GM18909 (cell line): ENCODE data around the gene IFT81.

Experiments used
- ATAC-seq: cut with Tn5 transposase; IDR thresholded peaks from one replicate; pipeline ENCODE4 v1.9.1; 2021; ENCODE audit warnings: mild to moderate bottlenecking; ENCODE audit not compliant: unreplicated experiment, poor library complexity

Gene IFT81

DNA sequence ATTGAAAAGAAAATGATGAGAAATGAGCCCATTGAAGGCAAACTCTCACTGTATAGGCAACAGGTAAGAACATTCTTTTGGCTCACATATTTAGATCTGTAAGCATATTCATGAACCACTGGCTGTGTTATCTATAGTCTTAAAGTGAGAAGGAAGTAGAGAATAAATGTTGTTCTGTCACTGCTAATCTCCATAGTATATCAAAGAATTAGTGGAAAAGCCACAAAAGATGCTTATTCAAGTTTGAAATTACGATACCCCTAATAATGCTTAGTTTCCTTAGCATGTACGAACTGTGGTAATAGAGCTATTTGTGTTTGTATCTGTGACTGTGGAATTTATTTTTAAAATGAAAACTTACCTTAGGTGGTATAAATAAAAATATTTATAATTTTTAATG is 22.8 kb downstream of the IFT81 start:
- ATAC-seq, result no peak

DNA sequence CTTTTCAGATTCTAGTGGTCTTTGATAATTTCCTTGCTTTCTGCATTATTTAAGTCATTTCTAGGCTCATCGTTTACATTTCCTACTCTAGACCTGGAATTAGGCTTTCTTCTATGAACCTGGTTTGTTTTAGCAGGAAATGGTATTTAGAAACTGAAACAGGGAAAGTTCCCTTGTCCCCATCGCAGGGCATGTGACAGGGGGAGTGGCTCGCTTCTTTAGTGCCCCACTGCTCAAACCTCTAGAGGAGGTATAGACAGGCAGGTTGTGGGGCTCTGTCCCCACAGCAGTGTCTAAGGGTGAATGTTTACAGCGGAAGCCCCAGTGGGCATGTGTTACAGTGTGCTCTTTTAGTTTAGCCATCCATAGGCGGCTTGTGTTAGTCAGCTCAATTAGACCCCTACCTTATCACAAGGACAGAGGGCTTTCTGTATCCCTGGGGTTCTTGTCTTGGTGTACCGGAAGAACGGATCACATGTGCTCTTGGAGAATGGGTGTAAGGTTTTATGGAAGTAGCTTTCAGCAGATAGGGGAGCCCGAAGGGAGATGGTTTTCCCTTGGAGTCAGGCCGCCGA is 25.0 kb downstream of the IFT81 start:
- ATAC-seq, result no peak

DNA sequence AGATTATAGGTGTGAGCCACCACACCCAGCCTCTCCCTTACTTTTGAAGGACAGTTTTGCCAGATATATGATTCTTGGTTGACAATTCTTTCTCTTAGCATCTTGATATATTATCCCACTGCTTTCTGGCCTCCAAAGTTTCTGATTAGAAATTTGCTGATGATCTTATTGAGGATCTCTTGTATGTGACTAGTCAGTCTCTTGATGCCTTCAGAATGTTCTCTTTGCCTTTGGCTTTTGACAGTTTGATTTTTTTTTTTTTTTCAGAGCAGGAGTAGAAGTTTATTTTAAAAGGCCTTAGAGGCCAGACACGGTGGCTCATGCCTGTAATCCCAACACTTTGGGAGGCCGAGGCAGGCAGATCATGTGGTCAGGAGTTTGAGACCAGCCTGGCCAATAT is 32.6 kb downstream of the IFT81 start:
- no peak for ATAC-seq

DNA sequence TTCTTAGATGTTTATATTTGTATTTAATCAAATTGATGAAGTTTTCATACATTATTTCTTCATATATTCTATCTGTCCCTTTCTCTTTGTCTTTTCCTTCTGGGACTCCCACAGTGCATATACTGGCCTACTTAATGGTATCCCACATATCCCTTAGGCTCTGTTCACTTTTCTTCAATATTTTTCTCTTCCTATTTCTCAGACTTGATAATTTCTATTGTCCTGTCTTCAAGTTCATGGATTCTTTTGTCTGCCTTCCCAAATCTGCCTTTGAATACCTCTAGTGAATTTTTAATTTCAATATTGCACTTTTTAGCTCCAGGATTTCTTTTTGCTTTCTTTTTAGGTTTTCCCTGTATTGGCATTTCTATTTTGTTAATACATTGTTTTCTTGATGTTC is 33.4 kb downstream of the IFT81 start:
- ATAC-seq, result no peak

DNA sequence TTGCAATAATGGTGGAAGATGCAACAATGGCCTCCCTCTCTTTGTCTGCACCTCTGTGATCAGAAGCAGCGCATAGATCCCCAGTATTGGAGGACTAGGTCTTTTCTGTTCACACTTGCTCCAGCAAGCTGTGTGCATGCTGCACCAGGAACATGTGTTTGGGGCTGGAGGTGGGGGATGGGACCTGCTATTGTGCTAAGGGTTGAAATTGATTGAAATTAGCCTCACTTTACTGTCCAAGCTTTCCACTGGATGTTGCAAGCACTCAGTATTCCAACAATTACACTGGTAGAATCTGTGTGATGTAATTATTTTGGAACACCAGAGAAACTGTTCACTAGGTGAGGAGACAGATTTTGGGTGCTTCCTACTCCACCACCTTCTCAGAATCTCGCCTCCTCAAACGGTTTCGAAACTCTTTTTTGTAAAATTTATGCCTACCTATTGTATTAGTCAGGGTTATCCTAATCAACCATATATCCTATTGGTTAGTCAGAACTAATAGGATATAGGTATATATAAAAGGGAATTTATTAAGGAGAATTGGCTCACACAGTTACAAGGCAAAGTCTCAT is 35.6 kb downstream of the IFT81 start:
- no peak for ATAC-seq

DNA sequence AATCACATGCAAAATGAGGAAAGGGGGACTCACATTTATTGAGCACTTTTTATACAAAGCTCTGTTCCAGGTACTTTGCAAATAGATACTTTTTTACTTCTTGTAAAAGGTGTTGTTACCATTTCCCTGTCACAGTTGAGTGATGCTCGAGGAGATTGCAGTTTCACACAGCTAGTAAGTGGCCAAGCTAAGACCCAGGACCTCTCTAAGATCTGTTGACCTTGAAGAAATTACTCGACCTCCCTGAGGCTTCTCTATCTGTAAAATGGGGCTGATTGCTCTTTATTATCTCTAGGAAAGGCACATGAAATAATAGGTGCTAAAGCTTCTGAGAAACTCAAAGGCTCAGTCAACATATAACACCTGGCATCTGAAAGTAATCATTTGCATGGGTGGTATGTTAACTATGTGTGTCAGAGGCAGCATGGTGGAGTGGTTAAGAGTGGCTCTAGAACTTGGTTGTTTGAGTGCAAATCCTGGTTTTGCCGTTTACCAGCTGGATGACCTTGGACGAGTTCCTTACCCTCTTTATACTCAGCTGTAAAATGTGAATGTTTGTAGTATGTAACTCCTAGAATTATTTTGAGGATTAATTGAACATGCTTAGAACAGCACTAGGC is 41.5 kb downstream of the IFT81 start:
- peak; percentile 67 for ATAC-seq

DNA sequence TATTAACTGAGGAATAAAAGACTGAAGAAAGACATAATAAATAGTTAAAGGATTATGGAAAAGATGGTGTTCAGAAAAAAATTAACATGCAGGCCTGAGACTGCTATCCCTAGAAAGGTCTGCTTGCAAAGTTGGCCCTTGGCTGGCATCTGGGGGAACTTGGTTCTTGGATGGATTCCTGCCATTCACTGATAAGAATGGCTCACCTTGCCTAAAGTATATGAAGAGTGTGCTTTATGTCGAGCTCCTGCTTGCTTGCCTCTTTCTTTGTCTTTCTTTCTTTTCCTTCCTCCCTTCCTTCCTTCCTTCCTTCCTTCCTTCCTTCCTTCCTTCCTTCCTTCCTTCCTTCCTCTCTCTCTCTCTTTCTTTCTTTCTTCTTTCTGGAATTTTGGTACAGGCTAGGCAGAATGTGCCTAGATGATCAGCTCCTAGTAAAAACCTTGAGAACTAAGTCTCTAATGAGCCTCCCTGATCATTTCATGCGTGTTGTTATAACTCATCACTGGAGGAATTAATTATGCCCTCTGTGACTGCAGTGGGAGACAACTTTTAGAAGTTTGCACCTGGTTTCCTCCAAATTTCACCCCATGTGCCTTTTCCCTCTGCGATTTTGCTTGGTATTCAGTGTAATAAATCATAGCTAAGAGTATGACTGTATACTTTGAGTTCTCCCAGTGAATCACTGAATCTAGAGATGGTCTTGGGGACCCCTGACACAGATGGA is 44.7 kb downstream of the IFT81 start:
- no peak for ATAC-seq

DNA sequence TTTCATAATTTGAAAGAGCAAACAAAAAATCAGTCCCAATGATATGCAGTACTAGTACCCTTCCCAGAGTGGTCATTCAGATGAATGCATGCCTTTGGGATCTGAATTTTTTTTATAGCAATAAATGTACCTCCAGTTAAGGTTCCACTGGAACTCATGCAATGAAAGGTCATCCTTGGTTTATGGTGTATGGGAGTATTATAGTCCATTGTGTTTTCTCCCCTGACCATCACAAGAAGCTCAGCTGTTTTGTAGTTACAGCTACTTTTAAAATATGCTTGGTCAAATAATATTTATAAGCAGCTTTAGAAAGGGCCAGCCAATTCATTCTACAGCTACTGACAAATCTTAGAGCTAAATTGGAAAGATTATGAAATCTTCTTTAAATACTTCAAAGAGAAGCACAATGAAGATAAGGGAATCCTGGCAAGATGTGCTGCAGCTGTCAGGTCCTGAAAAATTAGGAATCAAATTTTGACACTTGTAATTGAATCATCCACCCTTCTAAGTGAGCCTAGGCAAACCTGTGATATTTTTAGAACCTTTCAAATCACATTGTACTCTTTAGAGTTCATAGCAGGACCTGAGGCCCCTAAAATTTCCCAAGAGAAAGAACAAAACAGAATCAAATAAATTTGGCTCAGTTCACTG is 46.5 kb downstream of the IFT81 start:
- no peak for ATAC-seq

DNA sequence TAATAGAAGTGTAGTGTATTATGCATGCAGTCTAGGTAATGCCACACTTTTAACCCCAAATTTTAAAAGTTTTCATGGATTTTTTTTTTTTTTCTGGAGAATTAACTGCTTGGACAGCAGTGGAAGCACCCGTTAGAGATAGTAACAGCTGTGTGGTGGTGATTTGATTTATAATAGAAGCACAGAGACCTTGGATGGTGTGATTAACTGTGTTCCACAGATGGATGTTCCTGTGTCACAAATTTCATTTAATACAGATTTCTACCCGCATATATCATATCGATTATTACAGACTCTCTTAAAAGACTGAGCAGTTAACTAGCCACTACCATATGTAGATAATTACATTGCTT is 47.0 kb downstream of the IFT81 start:
- no peak for ATAC-seq

DNA sequence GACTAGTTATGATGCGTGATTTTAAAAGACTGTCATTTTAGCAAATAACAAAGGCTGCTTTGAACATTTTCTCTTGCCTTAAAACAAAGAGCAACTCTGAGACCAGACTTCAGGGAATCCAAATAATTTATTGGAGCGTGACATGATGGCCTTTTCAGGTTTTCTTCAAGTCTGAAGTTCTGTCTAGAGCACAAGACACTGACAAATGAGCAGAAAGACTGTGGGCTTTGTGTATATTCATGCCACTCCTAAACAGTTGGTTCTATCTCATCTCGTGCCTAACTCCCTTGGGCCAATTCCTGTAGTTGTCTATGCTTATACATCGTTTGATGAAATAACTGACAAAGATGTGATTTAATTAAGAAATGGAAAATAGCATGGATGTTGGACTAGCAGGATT is 47.5 kb downstream of the IFT81 start:
- ATAC-seq, result no peak

DNA sequence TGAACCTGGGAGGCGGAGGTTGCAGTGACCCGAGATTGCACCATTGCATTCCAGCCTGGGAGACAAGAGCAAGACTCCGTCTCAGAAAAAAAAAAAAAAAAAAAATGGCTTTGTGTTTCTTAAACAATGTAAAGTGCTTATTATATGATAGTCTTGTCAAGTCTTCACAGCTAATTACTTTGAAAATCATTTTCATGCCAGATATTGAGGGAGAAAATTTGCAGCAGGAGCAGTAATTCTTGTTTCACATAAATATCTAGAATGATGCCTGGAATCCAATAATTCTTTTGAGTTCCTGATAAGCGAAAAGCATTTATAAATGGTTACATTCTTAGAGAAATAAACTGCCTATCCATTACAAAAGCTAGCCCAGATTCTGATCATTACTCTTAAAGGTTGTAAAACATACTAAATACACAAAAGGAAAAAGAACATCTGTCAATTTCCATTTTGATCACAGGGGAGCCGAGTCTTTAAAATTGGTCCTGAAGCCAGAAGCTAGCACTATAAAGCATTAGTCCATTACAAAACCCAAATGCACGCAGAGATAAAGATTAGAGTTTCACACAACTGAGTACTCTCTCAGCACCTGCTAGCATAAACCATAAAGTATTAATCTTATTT is 50.3 kb downstream of the IFT81 start:
- no peak for ATAC-seq

DNA sequence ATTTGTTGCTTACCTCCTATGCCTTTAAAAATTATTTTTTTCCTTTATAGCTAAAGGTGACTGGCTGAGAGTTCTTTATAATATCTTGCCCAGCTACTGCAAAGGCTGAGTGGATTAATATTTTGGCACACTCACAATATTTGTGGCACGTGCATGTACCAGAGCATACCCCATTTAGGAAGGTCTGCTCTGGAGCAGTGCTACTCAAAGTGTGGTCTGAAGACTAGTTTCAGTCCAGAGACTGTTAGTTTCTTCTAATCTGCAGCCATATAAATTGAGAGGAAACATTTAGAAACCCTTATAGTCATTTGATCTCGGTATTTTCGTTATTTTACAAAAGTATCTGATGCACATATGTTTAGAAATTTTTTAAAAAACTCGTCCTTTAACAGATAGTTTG is 51.0 kb downstream of the IFT81 start:
- ATAC-seq, result no peak

DNA sequence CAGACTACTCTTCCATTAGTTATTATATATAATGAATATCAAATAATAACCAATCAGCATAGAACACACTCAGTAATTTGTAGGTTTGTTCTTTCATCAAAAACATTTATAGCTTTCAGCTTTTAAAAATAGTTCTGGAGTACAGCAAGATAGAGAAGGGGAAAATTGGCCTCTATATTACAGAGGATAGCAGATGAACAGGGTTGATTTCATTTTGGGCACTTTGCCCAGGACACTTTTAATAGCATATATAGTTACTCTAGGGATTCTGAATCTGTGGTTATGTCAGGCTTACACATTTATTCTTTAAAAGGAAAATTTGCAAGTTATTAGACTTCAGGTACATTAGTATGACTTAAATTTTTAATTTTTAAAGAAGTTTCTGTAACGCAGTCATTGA is 52.6 kb downstream of the IFT81 start:
- ATAC-seq, result no peak

DNA sequence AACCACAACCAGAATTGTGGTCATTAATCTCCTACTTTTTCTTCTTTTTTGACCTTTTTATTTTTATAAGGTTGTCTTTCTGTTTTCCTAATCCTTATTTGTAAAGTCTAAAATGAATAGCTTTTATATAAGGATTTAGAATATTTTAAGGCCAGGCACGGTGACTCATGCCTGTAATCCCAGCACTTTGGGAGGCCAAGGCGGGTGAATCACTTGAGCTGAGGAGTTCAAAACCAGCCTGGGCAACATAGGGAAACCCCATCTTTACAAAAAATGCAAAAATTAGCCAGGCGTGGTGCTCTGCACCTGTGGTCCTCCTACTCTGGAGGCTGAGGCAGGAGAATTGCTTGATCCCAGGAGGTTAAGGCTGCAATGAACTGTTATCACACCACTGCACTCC is 55.1 kb downstream of the IFT81 start:
- no peak for ATAC-seq

DNA sequence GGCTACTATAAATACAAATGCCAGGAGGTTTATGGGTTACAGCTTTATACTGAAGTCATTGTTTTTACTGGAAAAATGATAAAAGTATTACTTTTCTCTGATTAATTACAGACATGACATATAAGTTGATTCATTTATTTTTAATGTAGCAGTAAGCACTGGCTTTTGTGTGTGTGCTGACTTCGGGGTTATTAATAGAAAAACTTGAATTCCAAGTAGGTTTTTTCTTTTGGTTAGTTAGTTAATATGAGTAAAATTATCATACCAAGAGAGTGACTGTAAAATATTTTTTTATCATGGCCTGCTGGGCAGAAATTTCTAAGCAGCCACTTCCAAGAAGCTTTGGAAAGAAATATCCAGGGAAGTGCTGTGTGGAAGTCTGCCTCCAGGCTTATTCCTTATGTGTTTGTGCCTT is 56.4 kb downstream of the IFT81 start:
- ATAC-seq, result no peak

DNA sequence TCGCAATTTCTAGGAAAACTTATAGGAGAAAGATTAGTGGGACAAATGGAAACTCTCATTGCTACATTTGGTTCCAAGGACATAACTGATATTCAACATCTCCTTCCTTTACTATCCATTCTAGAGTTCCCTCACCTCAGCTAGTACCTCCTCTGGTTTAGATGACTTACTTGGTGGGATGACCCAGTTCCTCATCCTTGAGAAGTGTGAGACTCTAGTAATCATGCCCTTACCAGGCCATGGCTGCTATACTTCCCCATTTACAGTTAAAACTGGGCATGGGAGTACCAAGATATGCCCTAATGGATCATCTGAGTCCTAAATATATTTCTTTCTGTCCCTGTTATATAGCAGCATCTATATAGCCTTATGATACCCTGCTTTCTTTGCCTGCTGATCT is 58.1 kb downstream of the IFT81 start:
- no peak for ATAC-seq

DNA sequence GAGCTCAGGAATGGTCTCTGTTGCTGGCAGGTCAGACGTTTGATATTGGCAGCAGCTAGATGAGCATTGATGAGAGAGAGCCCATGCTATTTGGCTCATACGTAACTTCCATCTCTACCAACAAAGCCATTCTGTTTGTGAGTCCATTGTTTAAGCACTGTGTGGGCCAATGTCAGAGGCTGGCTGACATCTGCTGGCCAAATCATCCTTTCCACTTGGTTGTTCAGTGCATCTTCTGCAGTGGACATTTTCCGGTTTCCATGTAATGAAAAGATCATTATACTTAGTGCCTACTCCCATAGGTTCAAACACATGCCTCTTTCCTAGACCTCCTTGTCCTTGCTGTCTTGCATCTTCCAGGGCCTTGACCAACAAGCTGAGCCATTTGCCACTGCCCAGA is 59.2 kb downstream of the IFT81 start:
- no peak for ATAC-seq

DNA sequence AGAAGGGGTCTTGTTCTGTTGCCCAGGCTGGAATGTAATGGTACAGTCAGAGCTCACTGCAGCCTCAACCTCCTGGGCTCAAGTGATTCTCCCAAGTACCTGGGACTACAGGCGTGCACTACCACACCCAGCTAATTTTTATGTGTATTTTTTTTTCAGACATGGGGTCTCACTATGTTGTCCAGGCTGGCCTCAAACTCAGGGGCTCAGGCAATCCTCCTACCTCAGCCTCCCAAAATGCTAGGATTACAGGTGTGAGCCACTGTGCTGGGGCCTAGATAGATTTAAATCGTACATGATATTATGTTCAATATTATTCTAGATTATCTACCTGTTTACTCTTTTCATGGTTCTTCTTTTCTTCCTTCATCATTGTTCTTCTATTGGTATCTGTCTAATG is 61.5 kb downstream of the IFT81 start:
- no peak for ATAC-seq

DNA sequence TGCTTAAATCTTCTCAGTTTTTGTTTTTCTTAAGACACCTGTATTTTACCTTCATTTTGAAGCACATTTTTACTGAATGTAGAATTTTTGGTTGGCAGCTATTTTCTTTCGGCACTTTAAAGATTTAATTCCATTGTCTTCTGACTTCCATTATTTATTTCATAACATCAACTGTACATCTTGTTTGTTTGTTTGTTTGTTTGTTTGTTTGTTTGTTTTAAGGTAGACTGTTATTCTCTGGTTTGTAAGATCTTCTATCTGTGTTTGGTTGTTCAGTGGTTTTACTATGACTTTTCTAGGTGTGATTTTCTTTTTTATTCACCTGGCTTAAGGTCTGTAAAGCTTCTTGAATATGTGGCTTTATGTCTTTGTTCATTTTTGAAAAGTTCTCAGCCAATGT is 61.9 kb downstream of the IFT81 start:
- ATAC-seq, result no peak

DNA sequence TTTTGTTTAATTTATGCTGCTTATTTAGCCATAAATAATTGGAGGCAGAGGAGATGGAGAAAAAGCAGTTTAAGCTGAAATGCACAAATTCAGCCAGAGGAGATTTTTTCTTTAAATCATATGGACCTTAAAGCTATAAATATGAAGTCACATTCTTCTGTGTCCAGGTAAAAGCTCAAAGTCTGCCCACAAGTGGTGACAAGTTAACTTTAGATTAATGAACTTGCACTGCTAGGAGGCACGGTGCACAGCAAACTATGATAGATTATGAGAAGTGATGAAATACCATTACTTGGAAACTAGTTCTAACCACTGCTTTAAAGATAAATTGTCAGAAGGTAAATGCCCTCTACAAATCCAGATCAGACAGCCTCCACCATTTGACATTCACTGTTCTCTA is 69.0 kb downstream of the IFT81 start:
- no peak for ATAC-seq

DNA sequence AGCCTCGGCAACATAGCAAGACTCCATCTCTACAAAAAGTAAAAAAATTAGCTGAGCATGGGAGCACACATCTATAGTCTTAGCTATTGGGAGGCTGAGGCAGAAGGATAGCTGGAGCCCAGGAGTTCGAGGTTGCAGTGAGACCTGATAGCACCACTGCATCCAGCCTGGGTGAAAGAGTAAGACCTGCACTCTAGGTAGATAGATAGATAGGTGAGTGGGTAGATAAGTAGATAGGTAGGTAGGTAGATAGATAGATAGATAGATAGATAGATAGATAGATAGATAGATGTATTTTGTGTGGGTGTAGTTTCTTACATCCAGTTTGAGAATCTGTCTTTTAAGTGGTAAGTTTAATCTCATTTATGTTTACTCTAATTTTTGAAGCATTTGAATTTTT is 72.8 kb downstream of the IFT81 start:
- no peak for ATAC-seq
